ENCODE data around the gene SERPINB10.

DNA sequence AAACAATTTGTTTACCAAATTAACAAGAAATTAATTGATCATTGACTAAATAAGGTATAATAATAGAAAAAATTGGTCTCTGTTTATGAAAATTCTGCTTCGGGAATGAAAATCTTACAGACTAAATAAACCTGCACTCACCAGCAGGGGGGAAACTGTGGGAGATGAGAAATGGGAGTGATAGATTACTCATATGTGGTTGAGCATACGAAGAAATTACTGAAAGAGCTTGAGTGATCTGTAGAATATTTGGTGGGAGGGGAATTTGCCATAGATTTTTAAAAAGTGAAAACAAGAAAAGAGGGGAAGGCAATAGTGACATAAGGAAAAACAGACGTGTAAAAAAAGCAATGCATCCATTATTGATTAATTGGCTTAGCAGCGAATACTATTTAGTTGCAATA is 43.5 kb downstream of the SERPINB10 start:
- no peak for TF ChIP-seq SUZ12 (IDR thresholded peaks at IDR 0.05; ENCODE audit: extremely low read depth, insufficient read depth, insufficient read length)
- TF ChIP-seq YY1 (IDR thresholded peaks at IDR 0.05; ENCODE audit: insufficient read depth, insufficient read length): no peak
- no peak for TF ChIP-seq ZNF274 (IDR thresholded peaks at IDR 0.05; ENCODE audit: low read depth, low read length)
